Suprapubic skin (tissue), 4 donors: ENCODE measurements around the gene CNN3. TPM values are rescaled to one million over a fixed set of nuclear protein-coding genes. Genes with fewer than 3 reads are reported as not detected.

Experiments
- DNase-seq, 2 donors: peaks; one replicate each; pipeline ENCODE4 v3.0.0-alpha.2; 2019; ENCODE audit warnings: low spot score in 2 of 2
- H3K27ac ChIP-seq: fragments of 200-600 bp; sonication (generic); one replicate; pipeline ENCODE4 v1.5.1; 2019
- H3K27me3 ChIP-seq: fragments of 200-600 bp; sonication (generic); one replicate; pipeline ENCODE4 v1.5.1; 2019
- H3K36me3 ChIP-seq: fragments of 200-600 bp; sonication (generic); one replicate; pipeline ENCODE4 v1.5.1; 2019
- H3K4me1 ChIP-seq: fragments of 200-600 bp; sonication (generic); one replicate; pipeline ENCODE4 v1.5.1; 2019
- H3K4me3 ChIP-seq: fragments of 200-600 bp; sonication (generic); one replicate; pipeline ENCODE4 v1.5.1; 2019; ENCODE audit warnings: mild to moderate bottlenecking
- H3K9me3 ChIP-seq: fragments of 200-600 bp; sonication (generic); one replicate; pipeline ENCODE4 v1.5.1; 2019
- CTCF ChIP-seq, 2 donors: fragments of 200-600 bp in 1 of 2; fragments of 450-650 bp in 1 of 2; sonication (generic) in 1 of 2; IDR thresholded peaks; one replicate each; pipeline ENCODE4 v1.5.1; 2016 to 2019; ENCODE audit warnings: antibody characterized with exemption in 2 of 2, mild to moderate bottlenecking in 1 of 2, moderate library complexity in 1 of 2
- EP300 ChIP-seq: sonication (generic); formaldehyde crosslinking; IDR thresholded peaks from one replicate; pipeline ENCODE4 v1.6.1; 2017; ENCODE audit warnings: antibody characterized with exemption
- POLR2A ChIP-seq, 2 donors: fragments of 450-650 bp; IDR thresholded peaks; one replicate each; pipeline ENCODE4 v1.6.1; 2017; ENCODE audit warnings: antibody characterized with exemption in 2 of 2, mild to moderate bottlenecking in 2 of 2, moderate library complexity in 2 of 2
- POLR2AphosphoS5 ChIP-seq, 3 donors: sonication (generic); formaldehyde crosslinking; IDR thresholded peaks; one replicate each; pipeline ENCODE4 v1.6.1; 2017; ENCODE audit warnings: antibody characterized with exemption in 3 of 3
- WGBS: methylation state at CpG from one replicate; pipeline ENCODE4 v1.1.5; 2018; 5-methylcytosine and 5-hydroxymethylcytosine counted together
- total RNA-seq, 4 donors: library from RNA; depleted of rRNA; stranded (reverse); fragments of >200 nt; gene quantifications; one replicate each; pipeline ENCODE4 v1.1.0, GENCODE V29; 2016

The CNN3 gene
- total RNA-seq, 4 donors from 2014 or later = 52.3 to 73.7 (median 58.6) TPM

- no peak for DNase-seq
- Histone ChIP-seq H3K4me1 (peaks cover 77% of the 10 kb centered on the region), H3K36me3 (no peaks in the 10 kb centered on the region), H3K27me3 (no peaks in the 10 kb centered on the region), H3K4me3 (peak overlapping the region; percentile 67), H3K9me3 (no peaks in the 10 kb centered on the region), H3K27ac (peak overlapping the region; percentile 97)
- TF ChIP-seq POLR2AphosphoS5 (IDR thresholded peaks at IDR 0.05) (no peak), CTCF (IDR thresholded peaks at IDR 0.05) (no peak), EP300 (no peak), POLR2A (IDR thresholded peaks at IDR 0.05) (no peak)
- 5% methylated on average over 2 of the region's 2 CpGs for WGBS
Observed at GRCh38 chr1:94925004-94925403, 1.9 kb downstream of the CNN3 start.

DNA sequence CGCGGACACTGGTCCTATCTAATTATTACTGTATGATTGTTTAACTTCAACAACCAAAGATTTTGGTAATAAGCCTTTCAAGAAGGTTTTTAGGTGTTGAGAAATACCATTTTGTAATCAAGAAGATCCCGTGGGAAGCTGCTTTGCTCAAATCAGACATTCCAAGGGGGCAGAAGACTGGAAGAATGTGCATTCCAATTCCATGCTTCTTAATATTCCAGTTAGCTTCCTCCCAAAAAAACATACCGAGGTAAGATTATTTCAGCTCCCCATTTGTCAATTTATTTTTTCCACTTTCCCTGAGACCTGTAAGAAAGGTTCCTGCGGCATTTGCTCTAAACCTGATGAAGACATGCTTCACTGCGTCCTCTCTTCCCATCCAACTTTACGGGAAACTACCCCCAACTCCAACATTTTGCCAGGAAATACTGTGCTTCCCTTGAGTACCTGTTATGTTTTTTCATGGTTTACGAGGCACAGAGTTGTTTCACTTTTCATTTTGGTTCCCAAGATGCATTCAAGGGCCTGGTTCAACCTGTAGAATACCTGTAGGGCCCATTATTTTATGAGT is 4.1 kb downstream of the CNN3 start:
- Histone ChIP-seq H3K36me3 (no peaks in the 10 kb centered on the region), H3K27ac (no peak overlapping the region), H3K4me3 (peak overlapping the region; percentile 19), H3K27me3 (no peaks in the 10 kb centered on the region), H3K4me1 (peaks cover 70% of the 10 kb centered on the region), H3K9me3 (no peaks in the 10 kb centered on the region)
- DNase-seq = no peak
- WGBS = 70% methylated on average over 8 of the region's 8 CpGs
- TF ChIP-seq POLR2A (IDR thresholded peaks at IDR 0.05) = no peak
- no peak for TF ChIP-seq EP300
- no peak for TF ChIP-seq POLR2AphosphoS5 (IDR thresholded peaks at IDR 0.05)
- TF ChIP-seq CTCF (IDR thresholded peaks at IDR 0.05) = no peak

- no peaks in the 10 kb centered on the region for H3K27me3 ChIP-seq
- H3K27ac ChIP-seq = no peak overlapping the region
- 91% methylated on average over 1 of the region's 1 CpG for WGBS
- no peaks in the 10 kb centered on the region for H3K9me3 ChIP-seq
- DNase-seq = no peak
- H3K4me1 ChIP-seq = peaks cover 61% of the 10 kb centered on the region
- TF ChIP-seq CTCF (IDR thresholded peaks at IDR 0.05) = no peak
- TF ChIP-seq EP300 = no peak
- TF ChIP-seq POLR2A (IDR thresholded peaks at IDR 0.05) = no peak
- no peak for TF ChIP-seq POLR2AphosphoS5 (IDR thresholded peaks at IDR 0.05)
- no peaks in the 10 kb centered on the region for H3K36me3 ChIP-seq
- H3K4me3 ChIP-seq = no peak overlapping the region
Observed at GRCh38 chr1:94921977-94922376, 4.9 kb downstream of the CNN3 start.

GRCh38 chr1:94920061-94920460 is 6.8 kb downstream of the CNN3 start:
- Histone ChIP-seq H3K4me1 (peaks cover 49% of the 10 kb centered on the region), H3K27me3 (no peaks in the 10 kb centered on the region), H3K9me3 (no peaks in the 10 kb centered on the region), H3K4me3 (no peak overlapping the region), H3K36me3 (no peaks in the 10 kb centered on the region), H3K27ac (peak overlapping the region; percentile 10)
- no peak for DNase-seq
- TF ChIP-seq EP300 (no peak), POLR2A (IDR thresholded peaks at IDR 0.05) (no peak)
- 58% methylated on average over 3 of the region's 3 CpGs for WGBS

- WGBS = 66% methylated on average over 4 of the region's 4 CpGs
- Histone ChIP-seq H3K27me3 (no peaks in the 10 kb centered on the region), H3K27ac (peak overlapping the region; percentile 5), H3K4me3 (no peak overlapping the region), H3K9me3 (no peaks in the 10 kb centered on the region), H3K36me3 (no peaks in the 10 kb centered on the region), H3K4me1 (peaks cover 45% of the 10 kb centered on the region)
- DNase-seq = no peak
- TF ChIP-seq POLR2AphosphoS5 (IDR thresholded peaks at IDR 0.05) = no peak
- no peak for TF ChIP-seq POLR2A (IDR thresholded peaks at IDR 0.05)
- no peak for TF ChIP-seq CTCF (IDR thresholded peaks at IDR 0.05)
- TF ChIP-seq EP300 = no peak
Observed at GRCh38 chr1:94919241-94920030, 7.5 kb downstream of the CNN3 start.
